GM12874 (cell line): Measurements from ENCODE around the gene TNNC2.

Experiments
- TF ChIP-seq, protein P1 (sequence below): IDR thresholded peaks from 2 replicates; pipeline ENCODE4 v1.5.1; 2011; ENCODE audit warnings: low read depth, mild to moderate bottlenecking, control low read depth, low read length, moderate library complexity; ENCODE audit not compliant: insufficient read depth

The TNNC2 gene

DNA sequence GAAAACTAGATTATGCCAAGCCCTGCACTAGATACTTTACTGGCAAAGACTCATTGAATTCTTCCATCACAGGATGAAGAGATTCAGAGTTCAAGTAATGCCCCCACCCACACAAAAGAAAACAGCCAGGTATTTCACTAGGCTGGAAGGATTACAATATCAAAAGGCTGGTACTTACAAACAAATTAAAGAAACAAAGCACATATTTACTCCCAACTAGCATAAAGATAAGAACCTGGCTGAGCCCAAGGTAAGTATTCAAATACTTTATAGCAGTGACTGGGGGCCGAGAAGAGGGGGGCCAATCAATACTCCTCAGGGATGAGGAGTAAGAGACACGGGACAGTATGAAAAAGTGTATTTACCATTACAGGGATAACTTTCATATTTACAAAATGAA lies 26.4 kb upstream of the TNNC2 start:
- TF ChIP-seq, protein P1, sequence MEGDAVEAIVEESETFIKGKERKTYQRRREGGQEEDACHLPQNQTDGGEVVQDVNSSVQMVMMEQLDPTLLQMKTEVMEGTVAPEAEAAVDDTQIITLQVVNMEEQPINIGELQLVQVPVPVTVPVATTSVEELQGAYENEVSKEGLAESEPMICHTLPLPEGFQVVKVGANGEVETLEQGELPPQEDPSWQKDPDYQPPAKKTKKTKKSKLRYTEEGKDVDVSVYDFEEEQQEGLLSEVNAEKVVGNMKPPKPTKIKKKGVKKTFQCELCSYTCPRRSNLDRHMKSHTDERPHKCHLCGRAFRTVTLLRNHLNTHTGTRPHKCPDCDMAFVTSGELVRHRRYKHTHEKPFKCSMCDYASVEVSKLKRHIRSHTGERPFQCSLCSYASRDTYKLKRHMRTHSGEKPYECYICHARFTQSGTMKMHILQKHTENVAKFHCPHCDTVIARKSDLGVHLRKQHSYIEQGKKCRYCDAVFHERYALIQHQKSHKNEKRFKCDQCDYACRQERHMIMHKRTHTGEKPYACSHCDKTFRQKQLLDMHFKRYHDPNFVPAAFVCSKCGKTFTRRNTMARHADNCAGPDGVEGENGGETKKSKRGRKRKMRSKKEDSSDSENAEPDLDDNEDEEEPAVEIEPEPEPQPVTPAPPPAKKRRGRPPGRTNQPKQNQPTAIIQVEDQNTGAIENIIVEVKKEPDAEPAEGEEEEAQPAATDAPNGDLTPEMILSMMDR: no peak

DNA sequence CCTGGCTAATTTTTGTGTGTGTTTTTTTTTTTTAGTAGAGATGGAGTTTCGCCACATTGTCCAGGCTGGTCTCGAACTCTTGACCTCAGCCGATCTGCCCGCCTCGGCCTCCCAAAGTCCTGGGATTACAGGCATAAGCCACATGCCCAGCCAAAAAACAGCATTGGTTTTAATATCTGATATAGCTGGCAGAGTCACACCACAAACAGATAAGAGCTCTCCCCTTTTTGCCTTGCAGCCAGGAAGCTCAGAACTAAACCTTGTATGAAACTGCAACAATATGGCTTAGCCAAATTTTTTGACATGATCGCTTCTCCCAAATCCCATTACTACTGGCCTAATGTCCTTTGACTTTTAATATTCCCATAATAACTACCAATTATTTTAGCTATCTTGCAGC lies 25.2 kb upstream of the TNNC2 start:
- TF ChIP-seq, protein P1: no peak

DNA sequence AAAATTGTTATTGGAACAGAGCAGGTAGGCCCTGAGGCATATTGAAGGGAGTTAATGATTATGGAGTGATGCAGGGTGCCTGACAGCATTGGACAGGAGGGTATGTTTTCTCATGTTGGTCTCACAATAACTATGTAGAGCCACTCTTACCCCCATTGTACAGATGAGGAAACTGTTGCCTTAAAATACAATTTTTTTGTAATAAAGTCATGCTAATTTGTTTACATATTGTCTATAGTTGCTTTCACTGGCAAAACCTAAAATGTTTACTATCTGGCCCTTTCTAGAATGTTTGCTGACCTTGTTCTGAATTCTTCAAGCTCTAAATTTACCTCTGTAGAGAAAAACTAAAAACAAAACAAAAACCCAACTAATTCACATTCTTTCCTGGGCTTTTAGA lies 24.4 kb upstream of the TNNC2 start:
- TF ChIP-seq, protein P1: no peak

DNA sequence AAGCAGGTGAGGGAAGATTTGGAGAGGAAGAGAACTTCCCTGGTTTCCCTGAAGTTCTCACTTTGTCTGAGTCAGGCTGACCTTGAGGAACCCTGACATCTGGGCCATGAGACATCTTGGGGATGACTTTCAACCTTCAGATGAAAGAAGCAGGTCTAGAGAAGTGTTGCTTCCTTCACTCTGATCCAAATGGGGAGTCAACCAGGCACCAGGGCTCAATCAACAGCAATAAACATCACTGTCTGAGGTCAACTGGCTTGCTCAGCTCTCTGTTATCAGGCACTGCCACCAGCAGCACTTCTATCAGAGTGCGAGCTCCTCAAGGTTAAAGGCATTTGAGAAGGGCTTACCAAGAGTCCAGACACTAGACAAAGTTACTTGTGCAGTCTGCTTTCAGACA lies 23.8 kb upstream of the TNNC2 start:
- TF ChIP-seq, protein P1: no peak

DNA sequence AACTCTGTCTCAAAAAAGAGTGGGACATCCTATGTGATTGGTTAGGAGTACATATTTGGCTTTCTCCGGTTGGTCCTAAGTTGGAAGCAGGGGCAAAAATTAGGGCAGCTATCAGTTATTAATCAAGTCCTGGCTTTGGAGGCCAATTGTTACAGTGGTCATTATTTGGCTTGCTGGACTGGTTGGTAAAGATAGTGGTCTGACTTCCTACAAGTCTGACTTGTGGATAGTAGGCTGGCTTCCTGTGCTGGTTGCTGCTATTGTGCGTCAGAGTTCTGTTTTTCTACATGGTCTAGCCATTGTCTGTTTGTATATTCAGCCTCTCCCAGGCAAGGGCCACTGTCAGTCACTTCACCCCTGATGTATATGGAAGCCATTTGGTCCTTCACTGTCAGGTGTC lies 23.1 kb upstream of the TNNC2 start:
- TF ChIP-seq, protein P1: no peak

DNA sequence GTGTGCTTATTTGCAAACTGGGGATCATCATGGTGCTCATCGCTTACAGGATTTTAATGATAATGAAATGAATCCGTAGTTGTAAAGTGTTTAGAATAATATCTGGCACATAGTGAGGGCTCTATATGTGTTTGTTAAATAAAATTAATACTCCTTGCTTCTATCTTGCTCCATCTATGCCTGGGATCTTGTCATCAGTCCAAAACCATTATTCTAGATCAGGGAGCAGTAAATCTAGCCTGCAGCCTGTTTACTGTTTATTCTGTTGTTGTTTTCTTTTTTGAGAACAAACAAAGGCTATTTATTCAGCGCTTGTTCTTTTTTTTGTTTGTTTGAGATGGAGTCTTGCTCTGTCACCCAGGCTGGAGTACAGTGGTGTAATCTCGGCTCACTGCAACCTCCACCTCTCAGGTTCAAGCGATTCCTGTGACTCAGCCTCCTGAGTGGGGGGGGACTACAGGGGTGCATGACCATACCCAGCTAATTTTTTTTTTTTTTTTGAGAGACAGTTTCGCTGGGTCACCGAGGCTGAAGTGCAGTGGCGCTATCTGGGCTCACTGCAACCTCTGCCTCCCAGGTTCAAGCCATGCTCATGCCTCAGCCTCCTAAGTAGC lies 22.0 kb upstream of the TNNC2 start:
- TF ChIP-seq, protein P1: no peak

DNA sequence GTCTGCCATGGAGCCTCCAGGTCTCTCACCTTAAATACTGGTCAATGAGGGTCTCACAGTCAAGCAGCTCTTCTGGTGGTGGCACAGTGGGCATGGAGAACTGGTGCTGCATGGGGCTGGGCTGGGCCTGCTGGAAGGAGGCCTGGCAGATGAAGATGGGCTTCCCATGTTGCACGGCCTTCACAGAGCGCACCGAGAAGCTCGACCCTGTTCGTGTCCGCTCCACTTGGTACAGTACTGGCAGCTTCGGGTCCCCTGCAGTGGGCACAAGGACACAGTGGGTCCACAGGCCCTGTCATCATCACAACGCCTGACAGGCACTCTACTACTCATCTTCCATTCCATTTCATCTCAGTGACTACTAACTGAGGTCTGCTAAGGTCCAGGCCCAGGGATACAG lies 21.3 kb upstream of the TNNC2 start:
- TF ChIP-seq, protein P1: no peak
